RWPE2 (cell line): ENCODE data around the gene HAUS1.
"Not testable (repeated sequence)": the region's sequence is repeated elsewhere in the genome, so short reads cannot be mapped to it uniquely, and the experiment has no call there.

ENCODE experiments used
- ATAC-seq: fragments of 200-7000 bp; cut with Tn5 transposase; 3 replicates; pipeline ENCODE4 v1.9.1; 2021; ENCODE audit warnings: low read depth
- DNase-seq: peaks from one replicate; pipeline ENCODE4 v3.0.0-alpha.2; 2020; ENCODE audit warnings: low spot score
- H3K27ac ChIP-seq: fragments of 450-650 bp; 2 replicates; pipeline ENCODE4 v1.5.1; 2017; ENCODE audit warnings: mild to moderate bottlenecking; ENCODE audit not compliant: poor library complexity, severe bottlenecking
- H3K27me3 ChIP-seq: fragments of 250-450 bp; sonication (Bioruptor Pico); 2 replicates; pipeline ENCODE4 v1.5.1; 2021; ENCODE audit warnings: mild to moderate bottlenecking, moderate library complexity; ENCODE audit not compliant: insufficient read depth, poor library complexity, severe bottlenecking
- H3K36me3 ChIP-seq: fragments of 250-450 bp; sonication (Bioruptor Pico); 2 replicates; pipeline ENCODE4 v1.5.1; 2020; ENCODE audit warnings: low read depth, mild to moderate bottlenecking, moderate library complexity
- H3K4me1 ChIP-seq: fragments of 250-450 bp; sonication (Bioruptor Pico); 2 replicates; pipeline ENCODE4 v1.5.1; 2021; ENCODE audit warnings: mild to moderate bottlenecking, moderate library complexity; ENCODE audit not compliant: insufficient read depth, poor library complexity, severe bottlenecking
- H3K4me3 ChIP-seq: fragments of 250-450 bp; sonication (Bioruptor Pico); 2 replicates; pipeline ENCODE4 v1.5.1; 2021; ENCODE audit warnings: mild to moderate bottlenecking, moderate library complexity; ENCODE audit not compliant: severe bottlenecking
- H3K9me3 ChIP-seq: fragments of 250-450 bp; sonication (Bioruptor Pico); 2 replicates; pipeline ENCODE4 v1.5.1; 2021; ENCODE audit warnings: mild to moderate bottlenecking, moderate library complexity; ENCODE audit not compliant: severe bottlenecking
- TF ChIP-seq, protein P1 (sequence below): fragments of 450-650 bp; IDR thresholded peaks from one replicate; pipeline ENCODE4 v1.5.1; 2017; ENCODE audit warnings: mild to moderate bottlenecking, moderate library complexity; ENCODE audit not compliant: poor library complexity, severe bottlenecking

The HAUS1 gene

GRCh38 chr18:46161703-46162396 lies 57.7 kb downstream of the HAUS1 start:
- Histone ChIP-seq H3K27ac (no peak overlapping the region), H3K36me3 (no peaks in the 10 kb centered on the region), H3K27me3 (no peaks in the 10 kb centered on the region), H3K4me3 (no peak overlapping the region), H3K4me1 (peaks cover 11% of the 10 kb centered on the region), H3K9me3 (no peaks in the 10 kb centered on the region)
- ATAC-seq = no peak
- no peak for DNase-seq
- TF ChIP-seq, protein P1, sequence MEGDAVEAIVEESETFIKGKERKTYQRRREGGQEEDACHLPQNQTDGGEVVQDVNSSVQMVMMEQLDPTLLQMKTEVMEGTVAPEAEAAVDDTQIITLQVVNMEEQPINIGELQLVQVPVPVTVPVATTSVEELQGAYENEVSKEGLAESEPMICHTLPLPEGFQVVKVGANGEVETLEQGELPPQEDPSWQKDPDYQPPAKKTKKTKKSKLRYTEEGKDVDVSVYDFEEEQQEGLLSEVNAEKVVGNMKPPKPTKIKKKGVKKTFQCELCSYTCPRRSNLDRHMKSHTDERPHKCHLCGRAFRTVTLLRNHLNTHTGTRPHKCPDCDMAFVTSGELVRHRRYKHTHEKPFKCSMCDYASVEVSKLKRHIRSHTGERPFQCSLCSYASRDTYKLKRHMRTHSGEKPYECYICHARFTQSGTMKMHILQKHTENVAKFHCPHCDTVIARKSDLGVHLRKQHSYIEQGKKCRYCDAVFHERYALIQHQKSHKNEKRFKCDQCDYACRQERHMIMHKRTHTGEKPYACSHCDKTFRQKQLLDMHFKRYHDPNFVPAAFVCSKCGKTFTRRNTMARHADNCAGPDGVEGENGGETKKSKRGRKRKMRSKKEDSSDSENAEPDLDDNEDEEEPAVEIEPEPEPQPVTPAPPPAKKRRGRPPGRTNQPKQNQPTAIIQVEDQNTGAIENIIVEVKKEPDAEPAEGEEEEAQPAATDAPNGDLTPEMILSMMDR = no peak

DNA sequence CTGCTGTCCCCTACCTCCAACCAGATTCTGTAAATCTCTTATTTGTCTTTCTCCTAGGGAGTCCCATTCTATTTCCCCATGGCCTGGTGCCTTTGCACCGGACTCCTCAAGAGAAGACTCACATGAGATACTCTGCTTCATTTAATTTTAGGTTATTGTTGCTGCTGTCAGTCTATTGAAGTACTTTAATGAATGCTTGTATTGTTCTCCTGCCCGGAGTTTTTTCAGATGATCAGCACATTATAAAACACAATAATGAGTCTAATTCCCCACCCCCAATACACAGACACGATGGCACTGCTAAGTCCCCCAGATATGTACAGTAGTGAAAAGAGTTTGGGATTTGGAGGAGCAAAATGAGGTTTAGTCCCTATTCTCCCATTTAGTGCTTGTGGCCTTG lies 58.9 kb downstream of the HAUS1 start:
- DNase-seq (no peak), ATAC-seq (no peak)
- H3K4me1 ChIP-seq = peaks cover 11% of the 10 kb centered on the region
- no peak overlapping the region for H3K27ac ChIP-seq
- TF ChIP-seq, protein P1 = no peak
- H3K9me3 ChIP-seq = no peaks in the 10 kb centered on the region
- H3K27me3 ChIP-seq = no peaks in the 10 kb centered on the region
- H3K36me3 ChIP-seq = no peaks in the 10 kb centered on the region
- no peak overlapping the region for H3K4me3 ChIP-seq

GRCh38 chr18:46163941-46164499 lies 59.8 kb downstream of the HAUS1 start:
- H3K4me1 ChIP-seq = peaks cover 2% of the 10 kb centered on the region
- H3K27me3 ChIP-seq = no peaks in the 10 kb centered on the region
- no peak for DNase-seq
- no peaks in the 10 kb centered on the region for H3K9me3 ChIP-seq
- no peaks in the 10 kb centered on the region for H3K36me3 ChIP-seq
- H3K4me3 ChIP-seq = no peak overlapping the region
- TF ChIP-seq, protein P1 = no peak
- H3K27ac ChIP-seq = no peak overlapping the region
- ATAC-seq = no peak

- not testable (repeated sequence) for H3K36me3 ChIP-seq, H3K9me3 ChIP-seq, H3K4me3 ChIP-seq, H3K27me3 ChIP-seq, ATAC-seq, H3K4me1 ChIP-seq, DNase-seq, H3K27ac ChIP-seq
These were observed 60.3 kb downstream of the HAUS1 start for GRCh38 chr18:46164502-46164901.

DNA sequence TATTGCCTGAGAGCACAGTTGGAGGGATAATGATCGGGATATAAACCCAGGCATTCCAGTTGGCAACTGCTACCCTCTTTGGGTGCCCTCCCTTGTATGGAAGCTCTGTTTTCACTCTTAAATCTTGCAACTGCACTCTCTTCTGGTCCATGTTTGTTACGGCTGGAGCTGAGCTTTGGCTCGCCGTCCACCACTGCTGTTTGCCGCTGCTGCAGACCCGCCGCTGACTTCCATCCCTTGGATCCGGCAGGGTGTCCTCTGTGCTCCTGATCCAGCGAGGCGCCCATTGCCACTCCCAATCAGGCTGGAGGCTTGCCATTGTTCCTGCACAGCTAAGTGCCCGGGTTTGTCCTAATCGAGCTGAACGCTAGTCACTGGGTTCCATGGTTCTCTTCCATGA lies 60.7 kb downstream of the HAUS1 start:
- Histone ChIP-seq H3K36me3 (no peaks in the 10 kb centered on the region), H3K4me3 (no peak overlapping the region), H3K27ac (no peak overlapping the region), H3K9me3 (no peaks in the 10 kb centered on the region), H3K4me1 (no peaks in the 10 kb centered on the region), H3K27me3 (no peaks in the 10 kb centered on the region)
- DNase-seq = no peak
- TF ChIP-seq, protein P1 = no peak
- no peak for ATAC-seq
